ENCODE data around the gene GRPEL1. TPM values are rescaled to one million over a fixed set of nuclear protein-coding genes. Genes with fewer than 3 reads are reported as not detected.

GRPEL1 gene
- total RNA-seq, 1 experiment from 2014 or later = 78.2 TPM

DNA sequence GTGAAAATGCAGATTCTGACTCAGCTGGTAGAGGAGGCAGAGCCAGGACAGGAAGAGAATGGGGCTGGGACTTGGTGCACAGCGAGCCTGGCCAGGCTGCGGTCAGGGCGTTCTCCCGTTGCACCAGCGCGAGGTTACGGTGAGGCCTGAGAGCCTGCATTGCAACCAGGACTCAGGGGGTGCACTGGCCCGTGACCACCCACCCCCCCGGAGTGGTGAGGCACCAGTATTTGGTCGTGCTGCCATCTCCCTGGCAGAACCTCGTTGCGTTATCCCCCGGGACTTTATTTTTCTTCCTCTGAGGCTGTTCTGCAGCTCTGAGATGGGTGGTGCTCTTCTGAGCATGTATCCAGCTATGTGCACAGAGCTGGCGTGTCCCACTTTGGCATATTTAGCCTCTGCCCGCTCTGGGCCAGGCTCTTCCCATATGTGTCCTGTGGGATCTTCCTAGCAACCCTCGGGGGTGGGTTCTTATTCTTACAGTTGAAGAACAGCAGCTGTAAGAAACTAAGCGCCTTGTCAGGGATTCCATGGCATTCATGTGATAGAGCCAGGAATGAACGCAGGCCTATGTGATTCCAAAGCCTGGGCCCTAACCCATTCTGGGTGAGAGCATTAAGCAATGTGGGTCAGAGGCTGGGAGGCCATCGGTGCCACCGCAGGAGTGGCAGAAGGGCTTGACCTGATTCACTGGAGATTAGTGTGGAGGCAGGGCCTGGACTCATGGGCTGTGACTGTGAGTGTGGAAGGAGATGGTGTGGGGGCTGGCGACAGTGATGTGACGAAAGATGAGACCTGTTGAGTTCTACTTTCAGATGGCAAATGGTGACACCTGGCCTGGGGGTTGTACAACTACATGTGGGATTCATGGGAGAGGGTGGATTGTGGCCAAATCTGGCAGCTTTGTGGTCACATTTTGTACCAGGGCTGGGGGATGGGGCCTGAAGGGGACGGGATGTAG lies 21.6 kb downstream of the GRPEL1 start:
- BruUV-seq (replicated peaks) = no TSS peak
- peaks cover 16% of the 10 kb centered on the region for H3K4me1 ChIP-seq (ENCODE audit: insufficient read depth, low read length, poor library complexity, severe bottlenecking)
- TF ChIP-seq, protein P1, sequence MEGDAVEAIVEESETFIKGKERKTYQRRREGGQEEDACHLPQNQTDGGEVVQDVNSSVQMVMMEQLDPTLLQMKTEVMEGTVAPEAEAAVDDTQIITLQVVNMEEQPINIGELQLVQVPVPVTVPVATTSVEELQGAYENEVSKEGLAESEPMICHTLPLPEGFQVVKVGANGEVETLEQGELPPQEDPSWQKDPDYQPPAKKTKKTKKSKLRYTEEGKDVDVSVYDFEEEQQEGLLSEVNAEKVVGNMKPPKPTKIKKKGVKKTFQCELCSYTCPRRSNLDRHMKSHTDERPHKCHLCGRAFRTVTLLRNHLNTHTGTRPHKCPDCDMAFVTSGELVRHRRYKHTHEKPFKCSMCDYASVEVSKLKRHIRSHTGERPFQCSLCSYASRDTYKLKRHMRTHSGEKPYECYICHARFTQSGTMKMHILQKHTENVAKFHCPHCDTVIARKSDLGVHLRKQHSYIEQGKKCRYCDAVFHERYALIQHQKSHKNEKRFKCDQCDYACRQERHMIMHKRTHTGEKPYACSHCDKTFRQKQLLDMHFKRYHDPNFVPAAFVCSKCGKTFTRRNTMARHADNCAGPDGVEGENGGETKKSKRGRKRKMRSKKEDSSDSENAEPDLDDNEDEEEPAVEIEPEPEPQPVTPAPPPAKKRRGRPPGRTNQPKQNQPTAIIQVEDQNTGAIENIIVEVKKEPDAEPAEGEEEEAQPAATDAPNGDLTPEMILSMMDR (conservative IDR thresholded peaks at IDR 0.05; ENCODE audit: low read depth, low read length) = no peak
- no peak for TF ChIP-seq EZH2 (IDR thresholded peaks at IDR 0.05; ENCODE audit: borderline replicate concordance, low read depth, low read length, poor library complexity, severe bottlenecking)
- no peaks in the 10 kb centered on the region for H3K27me3 ChIP-seq (replicated peaks; ENCODE audit: insufficient read depth, low read depth, low read length, poor library complexity)
- ChIA-PET POLR2A (ENCODE audit: low non-redundant PET) (no interaction called here), CTCF (no interaction called here)
- DNase-seq (ENCODE audit: low spot score) = no peak
- intact Hi-C loops (cut with micrococcal nuclease; ENCODE audit: unreplicated experiment) = no loop called here
- no peaks in the 10 kb centered on the region for H3K9me3 ChIP-seq (ENCODE audit: low read depth, low read length, poor library complexity, severe bottlenecking)
- H3K36me3 ChIP-seq (ENCODE audit: insufficient read depth, low read length, poor library complexity, severe bottlenecking) = no peaks in the 10 kb centered on the region
- H3K27ac ChIP-seq (ENCODE audit: low read depth, low read length, poor library complexity, severe bottlenecking) = no peak overlapping the region
- H3K4me3 ChIP-seq (ENCODE audit: low read depth, low read length, poor library complexity, severe bottlenecking) = no peak overlapping the region

DNA sequence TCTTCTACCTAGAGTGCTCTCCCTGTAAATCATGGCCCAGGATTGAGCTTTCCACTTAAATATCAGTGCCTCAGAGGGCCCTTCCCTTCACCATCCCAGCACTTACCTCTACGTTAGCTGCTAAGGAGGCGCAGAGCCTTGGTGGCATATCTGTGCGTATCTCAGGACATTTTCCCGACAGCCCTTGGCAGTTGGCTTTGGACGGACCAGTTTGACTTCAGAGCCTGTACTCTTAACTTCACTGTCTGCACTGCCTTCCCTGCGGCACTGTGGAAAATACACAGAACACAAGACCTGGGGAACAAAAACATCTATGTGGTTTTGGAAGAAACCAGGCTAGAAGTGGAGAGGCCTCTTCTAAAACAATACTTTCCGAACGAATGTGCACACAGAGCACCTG lies 22.3 kb downstream of the GRPEL1 start:
- no peak overlapping the region for H3K4me3 ChIP-seq (ENCODE audit: low read depth, low read length, poor library complexity, severe bottlenecking)
- ChIA-PET CTCF (no interaction called here), POLR2A (ENCODE audit: low non-redundant PET) (no interaction called here)
- H3K9me3 ChIP-seq (ENCODE audit: low read depth, low read length, poor library complexity, severe bottlenecking) = no peaks in the 10 kb centered on the region
- H3K4me1 ChIP-seq (ENCODE audit: insufficient read depth, low read length, poor library complexity, severe bottlenecking) = peaks cover 16% of the 10 kb centered on the region
- BruUV-seq (replicated peaks) = no TSS peak
- TF ChIP-seq, protein P1 (conservative IDR thresholded peaks at IDR 0.05; ENCODE audit: low read depth, low read length) = no peak
- no peak for TF ChIP-seq EZH2 (IDR thresholded peaks at IDR 0.05; ENCODE audit: borderline replicate concordance, low read depth, low read length, poor library complexity, severe bottlenecking)
- DNase-seq (ENCODE audit: low spot score) = no peak
- H3K27ac ChIP-seq (ENCODE audit: low read depth, low read length, poor library complexity, severe bottlenecking) = no peak overlapping the region
- intact Hi-C loops (cut with micrococcal nuclease; ENCODE audit: unreplicated experiment) = no loop called here
- no peaks in the 10 kb centered on the region for H3K36me3 ChIP-seq (ENCODE audit: insufficient read depth, low read length, poor library complexity, severe bottlenecking)
- no peaks in the 10 kb centered on the region for H3K27me3 ChIP-seq (replicated peaks; ENCODE audit: insufficient read depth, low read depth, low read length, poor library complexity)

DNA sequence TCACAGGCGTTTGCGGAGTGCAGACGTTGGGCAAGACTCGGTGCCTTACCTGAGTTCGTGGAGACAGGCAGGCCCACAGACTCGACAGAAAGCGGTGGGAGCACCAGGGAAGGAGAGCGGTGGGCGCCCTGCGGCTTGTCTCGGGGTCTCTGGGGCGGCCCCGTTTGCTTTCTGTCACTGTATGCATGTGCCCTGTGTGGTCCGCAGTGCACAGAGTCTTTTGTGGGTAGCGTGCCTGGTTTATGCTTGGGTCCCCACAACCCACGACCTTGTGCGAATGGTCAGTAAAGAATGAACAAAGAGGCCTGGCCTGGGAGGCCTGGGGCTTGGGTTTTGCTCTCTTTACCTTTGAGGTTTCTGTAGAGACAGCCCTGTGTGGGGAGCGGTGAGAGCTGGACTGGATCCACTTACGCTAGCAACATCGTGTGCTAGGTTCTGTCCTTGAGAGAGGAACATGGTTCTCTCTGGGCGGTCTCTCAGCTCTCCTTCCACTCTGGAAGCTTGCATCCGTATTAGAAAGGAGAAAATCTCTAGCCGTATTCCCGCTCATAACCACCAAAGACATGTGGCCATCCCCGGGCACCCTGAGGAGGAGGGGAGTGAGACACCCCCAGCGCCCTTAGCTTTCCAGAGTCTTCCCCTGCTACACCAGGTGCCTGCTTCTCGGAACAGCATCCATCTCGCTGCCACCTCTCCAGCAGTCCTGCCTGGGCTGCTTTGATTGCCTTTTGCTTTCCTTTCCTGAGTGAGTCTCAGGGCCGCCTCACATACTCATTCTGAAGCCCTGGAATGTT lies 23.5 kb downstream of the GRPEL1 start:
- peak overlapping the region; percentile 85 for H3K27ac ChIP-seq (ENCODE audit: low read depth, low read length, poor library complexity, severe bottlenecking)
- peak overlapping the region; percentile 99 for H3K4me3 ChIP-seq (ENCODE audit: low read depth, low read length, poor library complexity, severe bottlenecking)
- DNase-seq (ENCODE audit: low spot score) = no peak
- intact Hi-C loops (cut with micrococcal nuclease; ENCODE audit: unreplicated experiment) = no loop called here
- no peaks in the 10 kb centered on the region for H3K27me3 ChIP-seq (replicated peaks; ENCODE audit: insufficient read depth, low read depth, low read length, poor library complexity)
- CTCF ChIA-PET = interaction anchor here (1.0 kb wide), 1 partner anchor 27 kb away, joined by 4 read pairs; no protein-coding TSS in a partner anchor
- no peaks in the 10 kb centered on the region for H3K9me3 ChIP-seq (ENCODE audit: low read depth, low read length, poor library complexity, severe bottlenecking)
- TF ChIP-seq, protein P1 (conservative IDR thresholded peaks at IDR 0.05; ENCODE audit: low read depth, low read length) = no peak
- no peak for TF ChIP-seq EZH2 (IDR thresholded peaks at IDR 0.05; ENCODE audit: borderline replicate concordance, low read depth, low read length, poor library complexity, severe bottlenecking)
- BruUV-seq (replicated peaks) = no TSS peak
- H3K4me1 ChIP-seq (ENCODE audit: insufficient read depth, low read length, poor library complexity, severe bottlenecking) = peaks cover 16% of the 10 kb centered on the region
- no peaks in the 10 kb centered on the region for H3K36me3 ChIP-seq (ENCODE audit: insufficient read depth, low read length, poor library complexity, severe bottlenecking)
- POLR2A ChIA-PET (ENCODE audit: low non-redundant PET) = no interaction called here
